ENCODE data around the gene FGFR3. TPM values are rescaled to one million over a fixed set of nuclear protein-coding genes. Genes with fewer than 3 reads are reported as not detected.

Gene FGFR3
- total RNA-seq, 4 donors from 2014 or later: 1.2 to 2.0 (median 1.6) TPM

GRCh38 chr4:1783970-1784369 lies 9.1 kb upstream of the FGFR3 start:
- intact Hi-C loops (cut with DNase I): no loop called here
- 78% methylated on average over 5 of the region's 12 CpGs for WGBS
- no peak overlapping the region for H3K27ac ChIP-seq (replicated peaks in 1 of 4)

GRCh38 chr4:1784395-1784788 lies 8.7 kb upstream of the FGFR3 start:
- H3K4me1 ChIP-seq: peaks cover 0 to 6% (median 3%) of the 10 kb centered on the region in 4 donors
- H3K36me3 ChIP-seq: no peaks in the 10 kb centered on the region
- DNase-seq (ENCODE audit: extremely low spot score): no peak
- H3K27me3 ChIP-seq: peaks cover 0 to 20% (median 0%) of the 10 kb centered on the region in 4 donors
- intact Hi-C loops (cut with DNase I): no loop called here
- no peaks in the 10 kb centered on the region for H3K9me3 ChIP-seq
- TF ChIP-seq CTCF (IDR thresholded peaks at IDR 0.05) (no peak), POLR2A (IDR thresholded peaks at IDR 0.05; ENCODE audit: low read depth) (no peak), EP300 (IDR thresholded peaks at IDR 0.05) (no peak), POLR2AphosphoS5 (IDR thresholded peaks at IDR 0.05) (no peak)
- no peak overlapping the region for H3K4me3 ChIP-seq
- no peak overlapping the region for H3K27ac ChIP-seq (replicated peaks in 1 of 4)
- 88% methylated on average over 3 of the region's 10 CpGs for WGBS

More at GRCh38 chr4:1783970-1784369, 9.1 kb upstream of the FGFR3 start:
- Histone ChIP-seq H3K4me1 (peaks cover 0 to 6% (median 3%) of the 10 kb centered on the region in 4 donors), H3K27me3 (peaks cover 0 to 23% (median 0%) of the 10 kb centered on the region in 4 donors), H3K9me3 (no peaks in the 10 kb centered on the region), H3K36me3 (no peaks in the 10 kb centered on the region), H3K4me3 (no peak overlapping the region)
- no peak for DNase-seq (ENCODE audit: extremely low spot score)
- TF ChIP-seq EP300 (IDR thresholded peaks at IDR 0.05): no peak
- no peak for TF ChIP-seq CTCF (IDR thresholded peaks at IDR 0.05)
- TF ChIP-seq POLR2A (IDR thresholded peaks at IDR 0.05; ENCODE audit: low read depth): no peak
- no peak for TF ChIP-seq POLR2AphosphoS5 (IDR thresholded peaks at IDR 0.05)

- 80% methylated on average over 5 of the region's 17 CpGs for WGBS
- Histone ChIP-seq H3K9me3 (no peaks in the 10 kb centered on the region), H3K36me3 (no peaks in the 10 kb centered on the region), H3K27me3 (peaks cover 0 to 19% (median 0%) of the 10 kb centered on the region in 4 donors), H3K27ac (replicated peaks in 1 of 4) (no peak overlapping the region), H3K4me3 (no peak overlapping the region), H3K4me1 (peaks cover 0 to 6% (median 3%) of the 10 kb centered on the region in 4 donors)
- intact Hi-C loops (cut with DNase I): no loop called here
- no peak for DNase-seq (ENCODE audit: extremely low spot score)
- TF ChIP-seq POLR2AphosphoS5 (IDR thresholded peaks at IDR 0.05) (no peak), POLR2A (IDR thresholded peaks at IDR 0.05; ENCODE audit: low read depth) (no peak), EP300 (IDR thresholded peaks at IDR 0.05) (no peak), CTCF (IDR thresholded peaks at IDR 0.05) (no peak)
Observed at GRCh38 chr4:1784789-1785591, 8.1 kb upstream of the FGFR3 start.

GRCh38 chr4:1785592-1785991 lies 7.5 kb upstream of the FGFR3 start:
- peaks cover 0 to 23% (median 0%) of the 10 kb centered on the region in 4 donors for H3K27me3 ChIP-seq
- H3K9me3 ChIP-seq: no peaks in the 10 kb centered on the region
- H3K4me3 ChIP-seq: no peak overlapping the region
- intact Hi-C loops (cut with DNase I): no loop called here
- DNase-seq (ENCODE audit: extremely low spot score): no peak
- no peaks in the 10 kb centered on the region for H3K36me3 ChIP-seq
- peaks cover 0 to 6% (median 3%) of the 10 kb centered on the region in 4 donors for H3K4me1 ChIP-seq
- TF ChIP-seq CTCF (IDR thresholded peaks at IDR 0.05) (no peak), EP300 (IDR thresholded peaks at IDR 0.05) (no peak), POLR2A (IDR thresholded peaks at IDR 0.05; ENCODE audit: low read depth) (no peak), POLR2AphosphoS5 (IDR thresholded peaks at IDR 0.05) (no peak)
- WGBS: 93% methylated on average over 11 of the region's 11 CpGs
- no peak overlapping the region for H3K27ac ChIP-seq (replicated peaks in 1 of 4)

Measured in esophagus muscularis mucosa (tissue), 4 donors.